Activated CD8-positive, alpha-beta T cell treated with anti-CD3 and anti-CD28 coated beads for 36 hours (primary cell): Measurements from ENCODE around the gene PTPA. TPM values are rescaled to one million over a fixed set of nuclear protein-coding genes. Genes with fewer than 3 reads are reported as not detected.

Source experiments
- ATAC-seq: fragments of 200-7000 bp; cut with Tn5 transposase; one replicate; pipeline ENCODE4 v1.10.0; 2021; ENCODE audit warnings: mild to moderate bottlenecking, moderate library complexity
- CTCF ChIA-PET: fragments of 350-600 bp; sonication (Branson Sonifier 250); formaldehyde crosslinking; loops from one replicate; lab custom pipeline; 2021; ENCODE audit warnings: antibody characterized with exemption; lab: Charles Lee
- POLR2A ChIA-PET: fragments of 350-600 bp; sonication (Branson Sonifier 250); formaldehyde crosslinking; loops from one replicate; lab custom pipeline; 2021; ENCODE audit warnings: antibody characterized with exemption; lab: Charles Lee
- DNase-seq: peaks from one replicate; pipeline ENCODE4 v3.0.0-alpha.2; 2020
- H3K27ac Mint-ChIP-seq: one replicate; pipeline ENCODE4 v1.8.0; 2021; ENCODE audit warnings: mild to moderate bottlenecking, mixed read lengths
- H3K27me3 Mint-ChIP-seq: one replicate; pipeline ENCODE4 v1.8.0; 2021; ENCODE audit warnings: mixed read lengths
- H3K36me3 Mint-ChIP-seq: one replicate; pipeline ENCODE4 v1.8.0; 2021; ENCODE audit warnings: low read depth, mixed read lengths
- H3K4me1 Mint-ChIP-seq: one replicate; pipeline ENCODE4 v1.8.0; 2021; ENCODE audit warnings: low read depth, mixed read lengths
- H3K4me3 Mint-ChIP-seq: one replicate; pipeline ENCODE4 v1.8.0; 2021; ENCODE audit warnings: mild to moderate bottlenecking, moderate library complexity, mixed read lengths
- H3K9me3 Mint-ChIP-seq: one replicate; pipeline ENCODE4 v1.8.0; 2021; ENCODE audit warnings: mixed read lengths
- CTCF ChIP-seq: fragments of 200-600 bp; IDR thresholded peaks from one replicate; pipeline ENCODE4 v1.8.0; 2022; ENCODE audit warnings: antibody characterized with exemption, mild to moderate bottlenecking
- intact Hi-C: fragments of 100-400 bp; cut with micrococcal nuclease; formaldehyde crosslinking; loops from one replicate; pipeline ENCODE4 v1.10.0; 2022
- total RNA-seq, 2 experiments: library from RNA; stranded (reverse); gene quantifications; one replicate each; pipeline ENCODE4 v1.2.3, GENCODE V29; 2021

The PTPA gene
- total RNA-seq, 2 experiments from 2014 or later, result 95.3 to 98.5 TPM

DNA sequence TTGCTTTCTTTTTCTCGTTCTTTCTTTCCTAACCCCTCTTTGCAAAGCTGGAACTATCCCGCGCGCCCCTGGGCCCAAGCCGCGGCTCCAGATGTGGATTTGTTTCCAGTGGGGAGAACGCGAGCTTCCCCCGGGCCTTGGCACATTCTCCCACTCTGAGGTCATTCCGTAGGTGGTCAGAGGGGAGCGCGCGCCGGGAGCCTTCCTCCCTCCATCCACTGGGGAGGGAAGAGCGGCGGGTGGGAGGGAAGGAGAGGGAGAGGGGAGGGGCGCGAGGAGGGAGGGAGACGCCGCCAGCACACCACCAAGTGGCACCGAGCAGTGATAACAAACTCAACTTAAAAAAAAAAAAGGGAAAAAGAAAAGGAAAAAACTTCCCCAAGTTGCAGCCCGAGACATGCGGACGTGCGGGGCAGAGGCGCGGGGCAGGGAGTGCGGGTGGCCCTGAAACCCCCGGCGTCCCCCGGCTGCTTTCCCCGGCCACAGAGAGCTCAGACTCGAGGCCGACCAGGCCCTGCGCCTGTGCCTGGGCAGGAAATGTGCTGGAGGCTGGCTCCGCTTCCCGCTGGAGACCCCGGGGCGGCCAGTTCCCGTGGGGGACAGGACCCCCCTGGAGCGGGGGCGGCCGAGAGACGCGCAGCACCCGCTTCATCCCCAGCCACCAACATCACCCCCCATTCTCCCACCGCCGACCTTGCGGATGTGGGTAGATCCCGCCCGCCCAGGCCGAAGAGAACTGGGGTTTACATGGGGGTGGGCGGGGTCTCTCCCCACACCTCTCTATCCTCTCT is 63.7 kb downstream of the PTPA start:
- intact Hi-C loops, result loop anchor here (10.0 kb wide), 2 partner anchors 150 to 440 kb away; no protein-coding TSS in a partner anchor
- ATAC-seq, result no peak
- Mint-ChIP-seq H3K27ac (peak overlapping the region; percentile 81), H3K36me3 (no peaks in the 10 kb centered on the region), H3K4me3 (peak overlapping the region; percentile 80), H3K9me3 (no peaks in the 10 kb centered on the region), H3K4me1 (peaks cover 7% of the 10 kb centered on the region), H3K27me3 (peaks cover 6% of the 10 kb centered on the region)
- ChIA-PET POLR2A (interaction anchor here (0.6 to 1.6 kb wide), 9 partner anchors 24 to 319 kb away, joined by 3 to 11 read pairs (median 3); no protein-coding TSS in a partner anchor), CTCF (interaction anchor here (0.7 to 6.0 kb wide), 37 partner anchors 8 to 717 kb away, joined by 3 to 65 read pairs (median 5); partner anchors contain the start of gene C9orf50)
- peak; percentile 69 for DNase-seq
- no peak for TF ChIP-seq CTCF

GRCh38 chr9:129175515-129175824 is 64.3 kb downstream of the PTPA start:
- peak overlapping the region; percentile 80 for H3K4me3 Mint-ChIP-seq
- POLR2A ChIA-PET, result interaction anchor here (1.2 kb wide), 1 partner anchor 142 kb away, joined by 3 read pairs; no protein-coding TSS in a partner anchor
- intact Hi-C loops, result loop anchor here (10.0 kb wide), 2 partner anchors 149 to 439 kb away; no protein-coding TSS in a partner anchor
- no peak for ATAC-seq
- no peak for DNase-seq
- H3K36me3 Mint-ChIP-seq, result no peaks in the 10 kb centered on the region
- H3K27me3 Mint-ChIP-seq, result peaks cover 6% of the 10 kb centered on the region
- CTCF ChIA-PET, result interaction anchor here (1.0 to 6.0 kb wide), 9 partner anchors 7 to 436 kb away, joined by 3 to 65 read pairs (median 6); no protein-coding TSS in a partner anchor
- TF ChIP-seq CTCF, result no peak
- no peaks in the 10 kb centered on the region for H3K9me3 Mint-ChIP-seq
- H3K4me1 Mint-ChIP-seq, result peaks cover 1% of the 10 kb centered on the region
- H3K27ac Mint-ChIP-seq, result peak overlapping the region; percentile 81

DNA sequence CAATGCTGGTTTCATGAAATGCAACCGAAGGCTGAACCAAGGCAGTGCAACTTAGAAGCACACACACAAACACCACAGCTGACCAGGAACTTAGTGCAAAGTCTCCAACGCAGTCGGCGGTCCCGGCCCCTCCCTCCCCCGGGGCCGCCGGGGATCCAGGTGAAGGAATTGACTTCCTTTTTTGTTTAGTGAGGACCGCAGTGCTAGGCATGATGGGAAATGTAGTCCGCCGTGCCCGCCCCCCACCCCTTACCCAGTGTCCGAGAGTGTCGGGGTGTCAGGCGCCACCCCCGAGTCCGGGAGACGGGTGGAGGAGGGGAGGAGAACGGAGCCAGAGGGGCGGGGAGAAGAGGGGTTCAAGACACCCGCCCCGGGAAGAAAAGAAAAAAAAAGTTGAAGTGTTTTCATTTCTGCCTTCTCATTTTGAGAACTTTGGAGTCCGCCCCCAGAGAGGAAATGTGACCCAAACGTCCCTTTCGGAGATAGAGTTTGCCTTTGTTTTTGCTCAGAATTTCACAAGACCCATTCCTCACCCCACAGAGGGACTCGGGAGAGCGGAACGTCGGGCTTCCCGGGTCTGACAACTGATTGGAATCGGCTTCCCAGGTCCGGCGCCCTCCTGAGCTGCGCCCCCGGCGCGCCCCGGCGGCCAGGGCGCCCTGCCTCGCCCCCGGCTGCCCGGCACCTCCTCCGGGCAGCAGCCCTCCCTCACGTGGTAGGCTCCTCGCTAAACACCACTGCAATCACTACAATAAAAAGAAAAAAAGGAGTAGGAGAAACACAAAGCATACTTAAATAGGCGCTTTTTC is 64.8 kb downstream of the PTPA start:
- ChIA-PET POLR2A (interaction anchor here (0.7 to 1.2 kb wide), 3 partner anchors 14 to 650 kb away, joined by 3 to 4 read pairs (median 3); no protein-coding TSS in a partner anchor), CTCF (interaction anchor here (1.0 to 6.0 kb wide), 8 partner anchors 7 to 435 kb away, joined by 3 to 65 read pairs (median 5); no protein-coding TSS in a partner anchor)
- TF ChIP-seq CTCF, result no peak
- Mint-ChIP-seq H3K4me1 (peaks cover 1% of the 10 kb centered on the region), H3K36me3 (no peaks in the 10 kb centered on the region), H3K4me3 (peak overlapping the region; percentile 80), H3K9me3 (no peaks in the 10 kb centered on the region), H3K27me3 (peaks cover 6% of the 10 kb centered on the region), H3K27ac (peak overlapping the region; percentile 81)
- DNase-seq, result peak; percentile 89
- peak; percentile 66 for ATAC-seq
- intact Hi-C loops, result loop anchor here (10.0 kb wide), 2 partner anchors 149 to 439 kb away; no protein-coding TSS in a partner anchor

- POLR2A ChIA-PET, result interaction anchor here (0.6 to 1.8 kb wide), 14 partner anchors 13 to 649 kb away, joined by 3 to 6 read pairs (median 4); no protein-coding TSS in a partner anchor
- Mint-ChIP-seq H3K4me3 (peak overlapping the region; percentile 80), H3K27ac (no peak overlapping the region), H3K36me3 (no peaks in the 10 kb centered on the region), H3K4me1 (peaks cover 1% of the 10 kb centered on the region), H3K9me3 (no peaks in the 10 kb centered on the region), H3K27me3 (peaks cover 6% of the 10 kb centered on the region)
- ATAC-seq (no peak), DNase-seq (peak; percentile 23)
- no peak for TF ChIP-seq CTCF
- CTCF ChIA-PET, result interaction anchor here (0.7 to 6.0 kb wide), 6 partner anchors 10 to 206 kb away, joined by 3 to 65 read pairs (median 6); no protein-coding TSS in a partner anchor
- intact Hi-C loops, result loop anchor here (10.0 kb wide), 2 partner anchors 148 to 438 kb away; no protein-coding TSS in a partner anchor
Measured at GRCh38 chr9:129176701-129177442, 65.7 kb downstream of the PTPA start.
